Lower leg skin (tissue), 3 donors: ENCODE measurements around the gene EEFSEC.

Experiments
- POLR2A ChIP-seq, 2 donors: fragments of 450-650 bp; IDR thresholded peaks; one replicate each; pipeline ENCODE4 v1.6.1; 2016 to 2017; ENCODE audit warnings: antibody characterized with exemption in 2 of 2, mild to moderate bottlenecking in 1 of 2, moderate library complexity in 1 of 2
- TF ChIP-seq, protein P1 (sequence below), 3 donors: fragments of 450-650 bp; IDR thresholded peaks; one replicate each; pipeline ENCODE4 v1.5.1; 2016; ENCODE audit warnings: antibody characterized with exemption in 3 of 3, mild to moderate bottlenecking in 3 of 3, moderate library complexity in 2 of 3

DNA sequence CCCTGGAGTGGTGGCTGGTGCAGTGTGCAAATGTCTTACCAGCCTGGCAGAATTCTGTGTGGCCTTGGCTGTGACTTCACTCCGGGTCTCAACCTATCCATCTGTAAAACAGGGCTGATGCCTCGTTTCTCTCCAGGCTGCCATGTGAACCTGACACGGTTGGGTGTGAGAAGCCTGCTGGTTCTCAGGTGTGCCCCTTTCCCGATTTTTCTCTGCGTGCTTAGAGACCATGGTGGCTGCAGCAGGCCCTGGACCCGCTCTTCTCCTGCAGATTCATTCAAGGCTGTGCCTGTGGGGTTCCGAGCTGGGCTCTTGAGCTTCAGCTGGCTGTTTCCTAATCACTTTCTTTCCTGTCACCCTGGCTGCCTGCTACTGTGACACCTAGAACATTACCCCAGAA is 38.9 kb downstream of the EEFSEC start:
- TF ChIP-seq POLR2A (IDR thresholded peaks at IDR 0.05) = no peak
- TF ChIP-seq, protein P1, sequence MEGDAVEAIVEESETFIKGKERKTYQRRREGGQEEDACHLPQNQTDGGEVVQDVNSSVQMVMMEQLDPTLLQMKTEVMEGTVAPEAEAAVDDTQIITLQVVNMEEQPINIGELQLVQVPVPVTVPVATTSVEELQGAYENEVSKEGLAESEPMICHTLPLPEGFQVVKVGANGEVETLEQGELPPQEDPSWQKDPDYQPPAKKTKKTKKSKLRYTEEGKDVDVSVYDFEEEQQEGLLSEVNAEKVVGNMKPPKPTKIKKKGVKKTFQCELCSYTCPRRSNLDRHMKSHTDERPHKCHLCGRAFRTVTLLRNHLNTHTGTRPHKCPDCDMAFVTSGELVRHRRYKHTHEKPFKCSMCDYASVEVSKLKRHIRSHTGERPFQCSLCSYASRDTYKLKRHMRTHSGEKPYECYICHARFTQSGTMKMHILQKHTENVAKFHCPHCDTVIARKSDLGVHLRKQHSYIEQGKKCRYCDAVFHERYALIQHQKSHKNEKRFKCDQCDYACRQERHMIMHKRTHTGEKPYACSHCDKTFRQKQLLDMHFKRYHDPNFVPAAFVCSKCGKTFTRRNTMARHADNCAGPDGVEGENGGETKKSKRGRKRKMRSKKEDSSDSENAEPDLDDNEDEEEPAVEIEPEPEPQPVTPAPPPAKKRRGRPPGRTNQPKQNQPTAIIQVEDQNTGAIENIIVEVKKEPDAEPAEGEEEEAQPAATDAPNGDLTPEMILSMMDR (IDR thresholded peaks at IDR 0.05) = no peak
